HG02759 (cell line): ENCODE measurements around the gene CACNA1G.

Source experiments
- ATAC-seq: cut with Tn5 transposase; IDR thresholded peaks from one replicate; pipeline ENCODE4 v1.9.1; 2021; ENCODE audit warnings: mild to moderate bottlenecking, moderate library complexity; ENCODE audit not compliant: unreplicated experiment

Gene CACNA1G

DNA sequence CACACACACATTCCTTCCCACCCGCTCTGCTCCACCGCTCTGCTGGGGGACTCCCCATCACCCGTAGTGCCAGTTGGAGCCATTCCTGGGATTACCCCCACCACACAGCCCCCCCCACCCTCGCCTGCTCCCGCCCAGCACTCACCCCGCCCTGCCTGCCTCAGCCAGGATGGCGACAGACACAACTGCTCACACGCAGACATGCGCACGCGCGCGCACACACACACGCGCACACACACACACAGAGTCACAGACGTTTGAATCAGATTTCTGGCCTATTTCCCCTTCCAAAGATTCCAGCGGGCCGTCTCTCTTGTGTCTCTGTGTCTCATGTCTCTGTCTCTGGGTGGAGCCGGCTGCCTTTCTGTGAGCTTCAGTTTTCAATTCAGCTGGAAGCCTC lies 4.4 kb downstream of the CACNA1G start:
- no peak for ATAC-seq

DNA sequence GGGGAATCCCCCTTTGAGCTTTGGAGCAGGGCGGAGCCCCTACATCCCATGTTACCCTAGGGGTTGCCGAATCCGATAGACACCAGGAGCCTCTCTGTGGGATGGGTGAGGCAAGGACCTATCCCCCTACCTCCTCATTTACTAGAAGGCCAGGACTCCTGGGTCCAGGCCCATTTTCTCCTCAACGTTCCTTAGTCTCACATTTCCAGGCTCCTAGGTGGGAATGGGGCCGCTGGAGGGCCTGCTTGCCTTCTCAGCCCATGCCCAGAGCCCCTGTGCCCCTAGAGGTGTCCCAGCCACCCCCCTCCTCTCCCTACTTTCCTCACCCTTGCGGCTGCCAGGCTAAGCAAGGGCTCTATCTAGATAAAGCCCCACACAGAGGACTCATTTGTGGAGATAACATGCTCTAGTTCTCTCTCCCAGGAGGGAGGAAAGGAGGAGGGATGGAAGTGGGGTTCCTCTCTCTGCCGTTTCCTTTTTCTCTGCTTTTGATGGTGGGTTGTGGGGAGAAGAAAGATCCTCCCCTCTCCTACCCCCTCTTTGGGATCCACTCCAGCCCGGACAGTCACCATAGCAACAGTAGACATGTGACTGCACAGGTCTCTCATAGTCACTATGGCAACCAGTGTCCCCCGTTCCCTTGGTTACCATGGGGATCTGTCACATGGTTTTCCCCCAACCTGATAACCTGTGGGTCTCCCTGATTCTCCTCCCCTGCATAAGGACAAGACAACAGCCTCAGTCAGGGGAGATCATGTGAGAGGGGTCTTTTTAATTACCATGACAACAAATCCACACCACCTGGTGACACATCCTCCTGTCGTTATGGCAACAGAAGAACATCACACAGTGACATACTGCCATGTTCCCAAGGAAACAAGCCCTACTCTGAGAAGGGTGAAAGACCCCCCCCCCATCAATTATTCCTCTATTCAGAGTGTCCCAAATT lies 5.2 kb downstream of the CACNA1G start:
- no peak for ATAC-seq

DNA sequence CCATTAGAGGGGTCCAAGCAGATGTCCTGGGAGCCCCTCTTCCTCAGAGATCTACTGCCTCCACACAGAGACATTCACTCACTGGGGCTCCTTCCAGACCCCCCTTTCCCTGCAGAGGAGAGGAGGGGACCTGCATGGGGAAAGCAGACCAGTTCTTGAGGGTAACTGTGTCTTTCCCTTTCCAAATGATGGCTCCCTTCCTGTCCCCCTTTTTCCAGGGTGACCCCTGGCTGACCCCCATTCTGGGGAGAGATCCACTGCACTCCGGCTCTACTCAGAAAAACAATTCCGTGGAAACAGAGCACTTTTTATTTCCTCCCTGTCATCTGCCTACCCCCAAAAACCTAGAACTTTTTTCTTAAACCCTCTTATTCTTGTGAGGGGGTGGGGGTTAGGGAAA lies 6.4 kb downstream of the CACNA1G start:
- no peak for ATAC-seq

DNA sequence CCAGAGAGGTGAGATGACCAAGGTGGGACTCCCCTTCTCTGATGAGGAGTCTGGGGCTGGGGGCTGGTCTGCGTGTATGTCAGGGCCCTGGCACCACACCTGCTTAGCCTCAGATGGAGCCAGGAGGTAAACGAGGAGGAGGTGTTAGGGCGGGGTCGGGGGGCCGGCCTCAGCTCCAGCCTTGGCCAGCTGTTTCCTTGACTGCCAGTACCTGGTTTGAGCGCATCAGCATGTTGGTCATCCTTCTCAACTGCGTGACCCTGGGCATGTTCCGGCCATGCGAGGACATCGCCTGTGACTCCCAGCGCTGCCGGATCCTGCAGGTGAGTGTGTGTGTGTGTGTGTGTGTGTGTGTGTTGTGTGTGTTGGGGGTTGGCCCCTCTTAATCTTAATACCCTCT lies 8.1 kb downstream of the CACNA1G start:
- no peak for ATAC-seq

DNA sequence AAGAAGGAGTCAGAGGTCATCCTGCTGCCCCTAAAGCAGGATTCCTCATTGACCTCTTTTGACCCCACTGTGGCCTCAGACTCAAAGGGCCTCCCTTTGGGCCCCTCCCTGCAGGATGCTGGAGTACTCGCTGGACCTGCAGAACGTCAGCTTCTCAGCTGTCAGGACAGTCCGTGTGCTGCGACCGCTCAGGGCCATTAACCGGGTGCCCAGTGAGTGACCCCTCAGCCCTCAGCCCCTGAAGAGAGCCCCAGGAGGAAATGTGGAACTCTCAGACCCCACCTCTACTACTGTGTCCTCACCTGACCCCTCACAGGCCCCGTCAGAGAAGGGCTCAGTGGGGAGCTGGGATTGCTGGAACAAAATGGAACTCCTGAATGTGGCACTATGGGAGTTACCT lies 9.1 kb downstream of the CACNA1G start:
- ATAC-seq = no peak

DNA sequence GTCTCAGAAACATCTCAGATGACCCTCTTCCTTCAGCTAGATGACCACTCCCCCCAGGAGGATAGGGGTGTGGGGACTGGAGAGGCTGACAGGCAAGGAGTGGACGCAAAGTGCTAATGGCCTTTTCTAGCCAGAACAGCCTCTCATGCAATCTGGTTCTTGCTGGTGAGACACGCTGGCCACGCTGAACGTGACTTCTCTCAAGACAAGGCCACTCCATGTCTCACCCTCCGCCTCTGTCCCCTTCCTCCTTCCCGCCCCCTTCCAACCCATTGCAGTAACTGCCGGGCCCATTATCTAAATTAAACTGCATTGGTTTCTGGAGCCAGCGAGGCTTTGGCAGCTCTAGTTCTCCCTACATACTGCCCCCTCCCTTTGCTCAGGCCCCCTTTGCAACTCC lies 9.5 kb downstream of the CACNA1G start:
- no peak for ATAC-seq

DNA sequence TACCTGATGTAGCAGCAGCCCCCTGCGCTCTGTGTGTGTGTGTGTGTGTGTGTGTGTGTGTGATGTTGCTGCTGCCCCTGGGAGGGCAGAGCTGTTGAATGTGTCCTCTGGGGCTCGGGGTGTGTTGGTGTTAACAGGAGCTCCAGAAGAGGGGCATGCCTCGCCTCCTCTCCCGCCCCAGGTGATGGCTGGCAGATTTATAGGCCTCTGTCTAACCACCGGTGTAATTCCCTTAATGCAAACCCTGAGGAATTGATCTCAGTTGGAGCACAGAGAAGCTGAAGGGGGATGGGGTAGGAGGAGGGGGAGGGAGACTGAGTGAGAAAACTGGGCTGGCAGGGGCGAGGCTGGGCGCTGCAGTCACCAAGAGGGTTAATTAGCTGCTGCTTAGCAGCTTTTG lies 10.0 kb downstream of the CACNA1G start:
- ATAC-seq = no peak

DNA sequence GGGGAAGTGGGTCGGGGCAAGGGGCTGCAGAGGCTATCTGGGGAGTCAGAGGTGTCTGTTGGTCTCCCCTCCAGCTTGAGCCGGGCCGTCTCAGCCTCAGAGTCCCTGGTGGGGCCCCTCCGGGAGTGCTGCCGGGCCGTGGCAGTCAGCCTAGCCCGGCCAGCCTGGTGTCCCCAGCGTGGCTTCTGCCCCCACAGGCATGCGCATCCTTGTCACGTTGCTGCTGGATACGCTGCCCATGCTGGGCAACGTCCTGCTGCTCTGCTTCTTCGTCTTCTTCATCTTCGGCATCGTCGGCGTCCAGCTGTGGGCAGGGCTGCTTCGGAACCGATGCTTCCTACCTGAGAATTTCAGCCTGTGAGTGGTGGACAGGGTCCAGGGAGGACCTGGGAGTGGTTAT lies 11.2 kb downstream of the CACNA1G start:
- no peak for ATAC-seq

DNA sequence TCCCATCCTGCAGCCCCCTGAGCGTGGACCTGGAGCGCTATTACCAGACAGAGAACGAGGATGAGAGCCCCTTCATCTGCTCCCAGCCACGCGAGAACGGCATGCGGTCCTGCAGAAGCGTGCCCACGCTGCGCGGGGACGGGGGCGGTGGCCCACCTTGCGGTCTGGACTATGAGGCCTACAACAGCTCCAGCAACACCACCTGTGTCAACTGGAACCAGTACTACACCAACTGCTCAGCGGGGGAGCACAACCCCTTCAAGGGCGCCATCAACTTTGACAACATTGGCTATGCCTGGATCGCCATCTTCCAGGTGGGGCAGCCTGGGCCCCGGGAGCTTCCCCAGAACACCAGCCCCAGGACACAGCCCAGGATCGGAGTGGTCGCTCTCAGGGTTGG lies 12.0 kb downstream of the CACNA1G start:
- no peak for ATAC-seq

DNA sequence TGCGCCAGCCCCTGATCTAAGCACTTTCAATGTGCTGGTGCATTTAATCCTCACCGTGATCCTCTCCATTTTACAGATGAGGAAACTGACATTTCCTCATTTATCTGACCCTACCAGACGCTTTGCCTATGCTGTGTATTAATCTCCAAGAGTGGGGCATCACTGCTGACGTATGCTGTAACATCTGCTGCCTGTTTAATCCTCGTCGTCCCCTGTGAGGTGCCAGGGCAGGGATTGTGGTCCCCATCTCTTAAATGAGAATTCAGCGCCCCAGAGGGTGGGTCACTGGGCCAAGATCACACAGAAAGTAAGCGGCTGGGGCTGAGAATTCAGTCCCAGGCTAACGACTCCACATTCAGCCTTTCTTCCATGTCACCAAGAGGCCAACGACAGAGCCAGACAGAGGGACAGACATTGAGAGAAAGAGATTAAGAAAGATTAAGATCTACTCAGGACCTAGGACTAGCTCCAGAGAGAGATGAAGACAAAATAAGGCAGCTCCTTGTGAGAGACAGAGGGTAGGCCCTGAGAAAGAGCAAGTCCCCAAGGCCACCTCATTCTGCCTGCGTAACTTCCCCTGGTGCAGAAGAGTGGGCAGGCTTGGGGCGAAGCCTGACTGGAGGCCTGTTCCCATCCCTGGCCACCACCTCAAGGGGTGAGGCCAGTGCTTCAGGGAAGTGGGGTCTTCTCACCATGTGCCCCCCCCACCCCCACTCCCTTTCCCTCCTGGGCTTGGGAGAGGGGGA lies 13.5 kb downstream of the CACNA1G start:
- no peak for ATAC-seq

DNA sequence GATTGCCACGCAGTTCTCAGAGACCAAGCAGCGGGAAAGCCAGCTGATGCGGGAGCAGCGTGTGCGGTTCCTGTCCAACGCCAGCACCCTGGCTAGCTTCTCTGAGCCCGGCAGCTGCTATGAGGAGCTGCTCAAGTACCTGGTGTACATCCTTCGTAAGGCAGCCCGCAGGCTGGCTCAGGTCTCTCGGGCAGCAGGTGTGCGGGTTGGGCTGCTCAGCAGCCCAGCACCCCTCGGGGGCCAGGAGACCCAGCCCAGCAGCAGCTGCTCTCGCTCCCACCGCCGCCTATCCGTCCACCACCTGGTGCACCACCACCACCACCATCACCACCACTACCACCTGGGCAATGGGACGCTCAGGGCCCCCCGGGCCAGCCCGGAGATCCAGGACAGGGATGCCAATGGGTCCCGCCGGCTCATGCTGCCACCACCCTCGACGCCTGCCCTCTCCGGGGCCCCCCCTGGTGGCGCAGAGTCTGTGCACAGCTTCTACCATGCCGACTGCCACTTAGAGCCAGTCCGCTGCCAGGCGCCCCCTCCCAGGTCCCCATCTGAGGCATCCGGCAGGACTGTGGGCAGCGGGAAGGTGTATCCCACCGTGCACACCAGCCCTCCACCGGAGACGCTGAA lies 15.2 kb downstream of the CACNA1G start:
- ATAC-seq = no peak

DNA sequence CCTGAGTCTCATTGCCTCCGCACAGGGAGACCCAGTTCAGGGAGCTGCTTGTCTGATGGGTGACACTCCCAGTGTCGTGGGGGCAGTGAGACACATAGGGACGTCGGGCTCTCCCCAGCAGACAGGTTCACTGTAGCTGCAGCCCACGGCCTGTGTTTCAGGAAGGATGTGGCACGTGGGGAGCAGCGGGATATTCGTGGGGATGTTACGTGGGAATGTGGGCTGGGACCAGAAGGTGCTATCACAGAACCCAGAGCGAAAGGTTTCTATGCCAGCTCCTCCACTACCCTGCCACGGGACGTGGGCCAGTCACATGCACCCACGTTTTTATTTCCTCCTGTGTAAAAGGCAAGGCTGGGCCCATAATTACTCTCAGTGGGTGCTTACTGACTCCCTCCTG lies 16.3 kb downstream of the CACNA1G start:
- ATAC-seq = no peak

DNA sequence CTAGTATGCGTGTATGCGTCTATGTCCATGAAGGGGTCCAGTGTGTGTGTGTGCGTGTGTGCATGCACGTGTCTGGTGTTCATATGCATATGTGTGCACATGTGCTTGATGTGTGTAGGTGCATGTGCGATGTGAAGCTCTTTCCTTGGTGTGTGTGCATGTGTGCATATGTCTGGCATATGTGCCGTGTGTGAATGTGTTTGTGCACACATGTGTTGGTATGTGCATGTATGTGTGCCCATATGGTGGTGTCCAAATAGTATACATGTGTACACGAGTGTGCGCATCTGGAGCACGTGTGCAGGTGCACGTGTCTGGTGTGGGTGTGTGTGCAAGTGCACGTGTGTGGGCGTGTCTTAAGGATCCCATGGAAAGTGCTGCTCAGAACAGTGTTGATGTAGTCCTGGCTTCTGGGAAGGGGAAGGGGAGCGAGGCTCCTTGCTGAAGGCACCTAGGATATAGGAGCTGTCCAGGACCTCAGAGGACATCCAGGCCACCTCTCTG lies 17.0 kb downstream of the CACNA1G start:
- ATAC-seq = no peak

DNA sequence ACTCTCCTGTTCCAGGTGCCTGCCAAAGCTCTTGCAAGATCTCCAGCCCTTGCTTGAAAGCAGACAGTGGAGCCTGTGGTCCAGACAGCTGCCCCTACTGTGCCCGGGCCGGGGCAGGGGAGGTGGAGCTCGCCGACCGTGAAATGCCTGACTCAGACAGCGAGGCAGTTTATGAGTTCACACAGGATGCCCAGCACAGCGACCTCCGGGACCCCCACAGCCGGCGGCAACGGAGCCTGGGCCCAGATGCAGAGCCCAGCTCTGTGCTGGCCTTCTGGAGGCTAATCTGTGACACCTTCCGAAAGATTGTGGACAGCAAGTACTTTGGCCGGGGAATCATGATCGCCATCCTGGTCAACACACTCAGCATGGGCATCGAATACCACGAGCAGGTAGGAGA lies 17.7 kb downstream of the CACNA1G start:
- no peak for ATAC-seq

DNA sequence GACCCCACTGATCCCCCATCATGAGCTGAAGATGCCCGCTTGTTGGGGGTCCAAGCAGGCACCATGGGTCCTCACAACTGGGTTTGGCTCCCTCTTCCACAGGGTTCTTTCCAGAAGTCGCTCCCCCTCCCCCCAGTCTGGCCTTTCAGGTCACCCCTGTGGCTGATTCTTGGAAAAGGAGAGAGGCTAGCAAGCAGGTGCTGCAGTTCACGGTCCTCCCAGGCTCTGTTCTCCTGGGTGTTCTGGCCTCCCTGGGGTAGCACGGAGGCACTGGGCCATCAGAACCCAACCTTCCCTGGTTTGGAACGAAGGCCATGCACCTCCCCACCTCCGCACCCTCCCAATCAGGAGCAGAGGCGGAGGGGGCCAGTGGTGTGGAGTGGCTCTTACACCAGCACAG lies 18.9 kb downstream of the CACNA1G start:
- no peak for ATAC-seq

DNA sequence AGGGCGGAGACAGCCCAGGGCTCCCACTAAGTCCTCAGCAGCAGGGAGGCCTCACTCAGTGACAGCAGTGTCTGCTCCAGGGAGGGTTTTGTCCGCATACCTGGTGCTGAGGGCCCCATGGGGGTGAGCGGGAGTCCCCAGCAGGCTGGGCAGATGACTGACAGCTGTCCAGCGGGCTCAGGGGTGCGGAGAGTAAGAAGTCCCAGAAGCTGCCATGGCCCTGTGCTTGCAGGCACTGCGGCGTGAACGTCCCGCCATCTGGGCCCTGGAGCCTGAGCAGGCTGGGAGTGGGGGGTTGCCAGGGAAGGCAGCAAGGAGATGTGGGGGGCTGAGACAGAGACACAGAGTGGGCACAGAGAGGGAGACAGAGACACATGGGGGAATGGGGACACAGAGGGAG lies 20.1 kb downstream of the CACNA1G start:
- ATAC-seq = no peak

DNA sequence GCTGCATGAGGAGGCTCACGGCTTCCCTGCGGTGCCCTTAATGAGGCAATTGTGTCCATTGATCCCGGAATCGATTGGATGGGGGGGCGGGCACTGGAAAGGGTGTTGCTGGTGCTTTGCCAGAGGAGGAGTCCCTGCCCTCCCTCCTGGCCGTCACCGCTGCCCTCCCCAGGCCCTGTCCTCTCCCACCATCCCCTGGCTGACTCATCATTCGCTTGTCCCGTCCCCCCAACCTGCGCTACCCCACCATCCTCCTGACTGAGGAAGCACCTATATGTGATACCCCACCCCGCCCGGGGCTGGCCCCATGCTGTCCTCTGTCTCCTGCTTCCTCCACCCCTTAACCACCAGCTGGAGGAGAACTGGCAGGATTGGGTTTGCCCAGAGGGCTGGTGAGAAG lies 20.8 kb downstream of the CACNA1G start:
- ATAC-seq = no peak

DNA sequence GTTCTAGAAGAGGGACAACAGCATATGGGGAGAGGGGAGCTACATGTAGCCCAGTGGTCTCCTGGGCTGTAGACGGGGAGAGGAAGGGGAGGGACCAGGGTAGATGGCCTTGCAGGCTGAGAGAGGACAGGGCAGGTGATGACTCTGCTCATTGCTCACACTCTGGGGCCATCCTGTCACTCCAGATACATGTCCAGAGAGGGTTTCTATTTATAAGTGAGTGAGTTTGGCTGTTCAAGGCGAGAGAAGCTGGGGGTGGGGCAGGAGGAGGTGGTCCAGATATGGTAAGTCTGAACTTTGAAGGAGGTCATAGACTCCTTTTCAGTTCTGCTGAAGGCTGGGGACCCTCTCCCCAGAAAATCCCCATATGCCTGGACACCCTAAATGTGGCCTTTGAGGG lies 22.2 kb downstream of the CACNA1G start:
- ATAC-seq = no peak

DNA sequence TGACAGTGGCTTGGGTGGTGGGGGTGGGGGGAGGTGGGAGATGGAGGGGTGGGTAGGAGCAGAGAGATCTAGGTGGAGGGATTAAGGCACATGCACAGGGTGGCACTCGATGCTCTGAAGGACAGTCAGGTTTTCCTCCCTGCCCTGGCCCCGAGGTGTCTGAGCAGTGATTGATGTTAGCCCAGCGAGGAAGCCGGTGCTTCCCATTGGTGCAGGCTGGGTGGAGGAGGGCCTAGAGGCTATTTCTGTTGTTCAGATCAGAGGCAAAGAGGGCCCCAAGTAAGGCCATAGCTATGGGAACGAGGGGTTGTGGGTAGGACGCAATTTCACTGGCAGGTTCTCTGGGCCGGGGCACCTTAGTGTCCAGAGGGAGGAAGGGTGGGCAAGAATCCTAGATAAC lies 23.1 kb downstream of the CACNA1G start:
- ATAC-seq = no peak

DNA sequence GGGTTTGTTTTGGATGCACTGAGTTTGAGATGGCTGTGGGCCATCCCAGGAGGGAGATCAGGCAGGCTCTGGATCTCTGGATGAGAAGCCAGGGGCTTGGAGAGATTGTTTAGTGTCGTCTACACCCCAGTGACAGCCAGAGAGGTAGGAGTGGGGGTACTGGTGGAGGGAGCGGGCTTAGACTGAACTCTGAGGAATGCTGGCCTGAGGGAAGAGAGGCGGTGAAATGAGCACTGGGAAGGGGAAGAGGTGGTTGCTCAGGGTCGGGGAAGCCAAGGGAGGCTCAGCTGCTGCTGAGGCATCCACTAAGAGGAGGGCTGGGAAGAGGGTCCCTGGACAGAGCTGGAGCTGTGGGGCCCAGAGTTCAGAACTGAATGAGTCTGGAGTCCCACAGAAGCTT lies 23.6 kb downstream of the CACNA1G start:
- no peak for ATAC-seq

DNA sequence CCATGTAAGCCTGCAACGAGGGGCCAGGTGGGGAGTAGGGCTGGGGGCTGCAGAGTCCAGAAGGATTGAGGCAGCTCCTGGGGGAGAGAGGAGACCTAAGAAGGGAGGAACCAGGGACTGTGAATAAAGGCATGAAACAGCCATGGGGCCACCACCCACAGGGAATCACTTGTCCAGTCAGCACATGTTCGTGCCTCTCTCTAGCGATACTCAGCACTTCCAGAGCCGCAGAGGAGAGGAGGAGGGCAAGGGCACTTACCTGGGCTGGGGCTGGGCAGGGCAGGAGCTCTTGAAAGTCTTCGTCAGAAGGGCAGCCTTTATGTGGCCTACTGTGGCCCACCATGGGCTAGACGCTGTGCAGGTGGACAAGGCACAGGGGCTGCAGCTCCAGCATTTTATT lies 24.2 kb downstream of the CACNA1G start:
- no peak for ATAC-seq

DNA sequence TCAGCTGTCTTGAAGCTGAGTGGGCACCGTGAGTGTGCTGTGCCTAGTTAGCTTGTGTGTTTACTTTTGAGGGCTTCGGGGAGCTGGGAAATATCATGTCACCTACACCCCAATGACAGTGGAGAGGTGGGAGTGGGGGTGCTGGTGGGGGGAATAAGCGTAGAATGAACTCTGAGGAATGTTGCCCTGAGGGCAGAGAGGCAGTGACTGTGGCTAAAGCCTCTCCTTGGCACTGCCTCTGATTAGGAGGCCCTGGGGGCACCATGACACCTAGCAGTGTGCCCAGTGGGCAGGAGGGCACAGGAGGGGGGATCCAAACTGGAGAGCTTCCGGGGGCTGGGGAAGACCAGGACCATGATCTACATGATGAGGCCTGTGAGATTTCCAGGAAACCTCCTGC lies 24.8 kb downstream of the CACNA1G start:
- ATAC-seq = no peak
